Osteoblast (primary cell): Measurements from ENCODE around the gene MRPL3. TPM values are rescaled to one million over a fixed set of nuclear protein-coding genes. Genes with fewer than 3 reads are reported as not detected.

Experiments used
- DNase-seq: peaks from one replicate; pipeline ENCODE4 v3.0.0; 2011; ENCODE audit warnings: low spot score, mixed read lengths; ENCODE audit not compliant: insufficient read length; ENCODE audit errors: missing footprints
- H2AFZ ChIP-seq: 2 replicates; pipeline ENCODE4 v1.6.0; 2011; ENCODE audit warnings: mild to moderate bottlenecking, low read length
- H3K27ac ChIP-seq: 2 replicates; pipeline ENCODE4 v1.5.1; 2011; ENCODE audit warnings: mild to moderate bottlenecking, low read depth, low read length, moderate library complexity
- H3K27me3 ChIP-seq: 2 replicates; pipeline ENCODE4 v1.6.0; 2012; ENCODE audit warnings: mild to moderate bottlenecking, control low read depth, inconsistent platforms, low read length, moderate library complexity; ENCODE audit not compliant: insufficient read depth
- H3K36me3 ChIP-seq: 2 replicates; pipeline ENCODE4 v1.5.1; 2011; ENCODE audit warnings: mild to moderate bottlenecking, low read length, control low read depth, moderate library complexity; ENCODE audit not compliant: insufficient read depth
- H3K4me1 ChIP-seq: 2 replicates; pipeline ENCODE4 v1.5.1; 2011; ENCODE audit warnings: mild to moderate bottlenecking, low read length, control low read depth, moderate library complexity; ENCODE audit not compliant: insufficient read depth
- H3K4me2 ChIP-seq: 2 replicates; pipeline ENCODE4 v1.6.0; 2011; ENCODE audit warnings: mild to moderate bottlenecking, low read length; ENCODE audit not compliant: insufficient read depth
- H3K4me3 ChIP-seq: fragments of 200-600 bp; sonication (generic); 3 replicates; pipeline ENCODE4 v1.5.1; 2012; ENCODE audit warnings: mild to moderate bottlenecking, low read length, inconsistent platforms; ENCODE audit not compliant: insufficient read depth
- H3K79me2 ChIP-seq: 2 replicates; pipeline ENCODE4 v1.6.0; 2012; ENCODE audit warnings: mild to moderate bottlenecking, low read length, control low read depth, inconsistent platforms; ENCODE audit not compliant: insufficient read depth
- H3K9me3 ChIP-seq: 2 replicates; pipeline ENCODE4 v1.5.1; 2011; ENCODE audit warnings: low read depth, low read length, control low read depth
- H4K20me1 ChIP-seq: 2 replicates; pipeline ENCODE4 v1.6.0; 2012; ENCODE audit warnings: mild to moderate bottlenecking, low read length, control low read depth; ENCODE audit not compliant: insufficient read depth
- total RNA-seq: library from RNA; depleted of rRNA; stranded (reverse); fragments of >200 nt; gene quantifications from 2 replicates; pipeline ENCODE4 v1.2.3, GENCODE V29; 2012
- TF ChIP-seq, protein P1 (sequence below): IDR thresholded peaks from 2 replicates; pipeline ENCODE4 v1.5.1; 2011; ENCODE audit warnings: mild to moderate bottlenecking, low read depth, low read length, moderate library complexity; ENCODE audit errors: extremely low read depth

MRPL3 gene
- total RNA-seq, 1 donor: 92.6 TPM

GRCh38 chr3:131453533-131453932 is 49.2 kb downstream of the MRPL3 start:
- Histone ChIP-seq H3K4me1 (no peaks in the 10 kb centered on the region), H3K36me3 (no peaks in the 10 kb centered on the region)
- TF ChIP-seq, protein P1, sequence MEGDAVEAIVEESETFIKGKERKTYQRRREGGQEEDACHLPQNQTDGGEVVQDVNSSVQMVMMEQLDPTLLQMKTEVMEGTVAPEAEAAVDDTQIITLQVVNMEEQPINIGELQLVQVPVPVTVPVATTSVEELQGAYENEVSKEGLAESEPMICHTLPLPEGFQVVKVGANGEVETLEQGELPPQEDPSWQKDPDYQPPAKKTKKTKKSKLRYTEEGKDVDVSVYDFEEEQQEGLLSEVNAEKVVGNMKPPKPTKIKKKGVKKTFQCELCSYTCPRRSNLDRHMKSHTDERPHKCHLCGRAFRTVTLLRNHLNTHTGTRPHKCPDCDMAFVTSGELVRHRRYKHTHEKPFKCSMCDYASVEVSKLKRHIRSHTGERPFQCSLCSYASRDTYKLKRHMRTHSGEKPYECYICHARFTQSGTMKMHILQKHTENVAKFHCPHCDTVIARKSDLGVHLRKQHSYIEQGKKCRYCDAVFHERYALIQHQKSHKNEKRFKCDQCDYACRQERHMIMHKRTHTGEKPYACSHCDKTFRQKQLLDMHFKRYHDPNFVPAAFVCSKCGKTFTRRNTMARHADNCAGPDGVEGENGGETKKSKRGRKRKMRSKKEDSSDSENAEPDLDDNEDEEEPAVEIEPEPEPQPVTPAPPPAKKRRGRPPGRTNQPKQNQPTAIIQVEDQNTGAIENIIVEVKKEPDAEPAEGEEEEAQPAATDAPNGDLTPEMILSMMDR: no peak

DNA sequence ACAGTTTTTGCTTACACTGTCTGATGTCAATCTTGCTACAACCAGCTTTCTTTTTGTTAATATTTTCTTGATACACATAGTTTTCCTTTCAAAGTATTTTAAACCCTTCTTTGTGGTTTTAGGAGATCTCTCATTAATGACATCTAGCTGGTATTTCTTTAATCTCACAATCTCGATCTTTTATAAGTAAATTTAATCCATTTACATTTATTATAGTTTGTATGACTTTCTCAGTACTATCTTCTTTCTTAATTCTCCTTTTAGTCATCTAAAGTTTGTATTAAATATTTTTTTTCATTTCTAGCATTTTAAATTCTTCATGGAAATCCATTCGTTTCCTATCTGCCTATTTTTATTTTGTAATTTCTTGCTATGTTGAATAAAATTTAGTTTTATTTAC is 55.4 kb downstream of the MRPL3 start:
- no peaks in the 10 kb centered on the region for H3K9me3 ChIP-seq
- no peaks in the 10 kb centered on the region for H4K20me1 ChIP-seq
- H3K27ac ChIP-seq: no peak overlapping the region
- H2AFZ ChIP-seq: no peak overlapping the region
- no peaks in the 10 kb centered on the region for H3K79me2 ChIP-seq
- no peak overlapping the region for H3K4me2 ChIP-seq
- TF ChIP-seq, protein P1: no peak
- no peaks in the 10 kb centered on the region for H3K4me1 ChIP-seq
- H3K27me3 ChIP-seq: no peaks in the 10 kb centered on the region
- no peak overlapping the region for H3K4me3 ChIP-seq
- DNase-seq: no peak
- no peaks in the 10 kb centered on the region for H3K36me3 ChIP-seq

More at GRCh38 chr3:131453533-131453932, 49.2 kb downstream of the MRPL3 start:
- Histone ChIP-seq H3K4me2 (no peak overlapping the region), H3K27ac (no peak overlapping the region), H3K27me3 (no peaks in the 10 kb centered on the region), H4K20me1 (no peaks in the 10 kb centered on the region), H3K4me3 (no peak overlapping the region), H3K9me3 (no peaks in the 10 kb centered on the region), H3K79me2 (no peaks in the 10 kb centered on the region), H2AFZ (no peak overlapping the region)
- no peak for DNase-seq

GRCh38 chr3:131444180-131444579 is 58.6 kb downstream of the MRPL3 start:
- no peak for DNase-seq
- TF ChIP-seq, protein P1: no peak

GRCh38 chr3:131439084-131439483 is 63.7 kb downstream of the MRPL3 start:
- Histone ChIP-seq H3K36me3 (no peaks in the 10 kb centered on the region), H3K4me2 (no peak overlapping the region), H3K27ac (no peak overlapping the region), H2AFZ (no peak overlapping the region), H3K4me3 (no peak overlapping the region), H4K20me1 (no peaks in the 10 kb centered on the region), H3K79me2 (no peaks in the 10 kb centered on the region), H3K4me1 (no peaks in the 10 kb centered on the region), H3K27me3 (no peaks in the 10 kb centered on the region), H3K9me3 (no peaks in the 10 kb centered on the region)
- TF ChIP-seq, protein P1: no peak
- no peak for DNase-seq

More at GRCh38 chr3:131444180-131444579, 58.6 kb downstream of the MRPL3 start:
- H3K4me2 ChIP-seq: no peak overlapping the region
- H3K27ac ChIP-seq: no peak overlapping the region
- H2AFZ ChIP-seq: no peak overlapping the region
- no peak overlapping the region for H3K4me3 ChIP-seq
- no peaks in the 10 kb centered on the region for H3K36me3 ChIP-seq
- no peaks in the 10 kb centered on the region for H3K4me1 ChIP-seq
- H4K20me1 ChIP-seq: no peaks in the 10 kb centered on the region
- no peaks in the 10 kb centered on the region for H3K27me3 ChIP-seq
- H3K9me3 ChIP-seq: no peaks in the 10 kb centered on the region
- H3K79me2 ChIP-seq: no peaks in the 10 kb centered on the region
